ENCODE data around the gene OPCML. TPM values are rescaled to one million over a fixed set of nuclear protein-coding genes. Genes with fewer than 3 reads are reported as not detected.

The OPCML gene
- total RNA-seq, 1 experiment from 2014 or later: not detected

DNA sequence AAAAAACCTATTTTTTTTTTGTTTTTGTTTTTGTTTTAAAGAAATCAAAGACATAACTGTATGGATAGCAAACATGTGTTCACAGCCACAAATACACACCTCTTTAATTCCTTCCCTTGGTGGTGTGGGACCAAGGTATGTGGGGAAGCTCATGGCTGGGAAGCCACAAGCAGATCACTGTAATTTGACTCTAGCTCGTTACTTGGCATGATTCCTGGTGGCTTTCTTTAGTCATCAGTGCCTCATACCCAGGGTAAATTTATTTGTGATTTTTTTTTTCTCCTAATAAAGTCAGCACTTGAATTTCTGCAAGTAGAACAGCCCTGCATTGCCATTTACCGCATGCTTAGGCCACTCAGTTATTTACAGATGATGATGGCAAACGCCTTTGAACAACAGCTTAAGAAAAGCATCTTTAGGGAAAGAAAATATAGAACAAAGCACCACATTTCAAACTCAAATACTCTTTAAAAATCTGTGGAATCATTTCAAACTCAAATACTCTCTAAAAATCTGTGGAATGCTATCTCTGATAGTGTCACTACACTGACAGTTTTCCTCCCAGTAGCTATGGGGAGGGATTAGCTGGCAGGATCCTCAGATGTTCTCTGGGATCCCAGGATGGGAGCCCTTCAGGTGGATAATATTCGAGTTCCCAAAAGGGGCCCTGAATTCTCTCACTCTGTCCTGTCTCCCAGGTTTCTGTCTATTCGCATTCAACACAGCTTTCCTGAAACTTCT lies 687.2 kb downstream of the OPCML start:
- CTCF ChIA-PET: no interaction called here
- DNase-seq: no peak
- H3K9me3 Mint-ChIP-seq (ENCODE audit: unreplicated experiment): no peaks in the 10 kb centered on the region
- no peak overlapping the region for H3K4me3 Mint-ChIP-seq (ENCODE audit: unreplicated experiment)
- H3K27me3 Mint-ChIP-seq (ENCODE audit: insufficient read depth, unreplicated experiment): peaks cover 12% of the 10 kb centered on the region
- no peaks in the 10 kb centered on the region for H3K36me3 ChIP-seq (ENCODE audit: control insufficient read depth, insufficient read depth, low read length)
- H3K9me3 ChIP-seq: no peaks in the 10 kb centered on the region; the same call in 1 of the 2 replicates
- H3K4me1 ChIP-seq: no peaks in the 10 kb centered on the region
- TF ChIP-seq, protein P1, sequence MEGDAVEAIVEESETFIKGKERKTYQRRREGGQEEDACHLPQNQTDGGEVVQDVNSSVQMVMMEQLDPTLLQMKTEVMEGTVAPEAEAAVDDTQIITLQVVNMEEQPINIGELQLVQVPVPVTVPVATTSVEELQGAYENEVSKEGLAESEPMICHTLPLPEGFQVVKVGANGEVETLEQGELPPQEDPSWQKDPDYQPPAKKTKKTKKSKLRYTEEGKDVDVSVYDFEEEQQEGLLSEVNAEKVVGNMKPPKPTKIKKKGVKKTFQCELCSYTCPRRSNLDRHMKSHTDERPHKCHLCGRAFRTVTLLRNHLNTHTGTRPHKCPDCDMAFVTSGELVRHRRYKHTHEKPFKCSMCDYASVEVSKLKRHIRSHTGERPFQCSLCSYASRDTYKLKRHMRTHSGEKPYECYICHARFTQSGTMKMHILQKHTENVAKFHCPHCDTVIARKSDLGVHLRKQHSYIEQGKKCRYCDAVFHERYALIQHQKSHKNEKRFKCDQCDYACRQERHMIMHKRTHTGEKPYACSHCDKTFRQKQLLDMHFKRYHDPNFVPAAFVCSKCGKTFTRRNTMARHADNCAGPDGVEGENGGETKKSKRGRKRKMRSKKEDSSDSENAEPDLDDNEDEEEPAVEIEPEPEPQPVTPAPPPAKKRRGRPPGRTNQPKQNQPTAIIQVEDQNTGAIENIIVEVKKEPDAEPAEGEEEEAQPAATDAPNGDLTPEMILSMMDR (IDR thresholded peaks at IDR 0.05; ENCODE audit: insufficient read depth in 1 of 2, low read depth in 1 of 2, low read length in 1 of 2, severe bottlenecking in 1 of 2, unreplicated experiment in 1 of 2): no peak
- no peaks in the 10 kb centered on the region for H3K27me3 ChIP-seq (replicated peaks; ENCODE audit: control insufficient read depth, insufficient read depth, low read length)
- no peaks in the 10 kb centered on the region for H3K4me1 Mint-ChIP-seq (ENCODE audit: low read depth, unreplicated experiment)
- no peak overlapping the region for H3K4me3 ChIP-seq (ENCODE audit: low read depth, low read length)
- no TSS peak for BruUV-seq (replicated peaks)
- H3K27ac Mint-ChIP-seq (ENCODE audit: unreplicated experiment): no peak overlapping the region
- intact Hi-C loops (cut with micrococcal nuclease; ENCODE audit: unreplicated experiment): no loop called here
- POLR2A ChIA-PET: no interaction called here
- no peaks in the 10 kb centered on the region for H3K36me3 Mint-ChIP-seq (ENCODE audit: insufficient read depth, unreplicated experiment)

DNA sequence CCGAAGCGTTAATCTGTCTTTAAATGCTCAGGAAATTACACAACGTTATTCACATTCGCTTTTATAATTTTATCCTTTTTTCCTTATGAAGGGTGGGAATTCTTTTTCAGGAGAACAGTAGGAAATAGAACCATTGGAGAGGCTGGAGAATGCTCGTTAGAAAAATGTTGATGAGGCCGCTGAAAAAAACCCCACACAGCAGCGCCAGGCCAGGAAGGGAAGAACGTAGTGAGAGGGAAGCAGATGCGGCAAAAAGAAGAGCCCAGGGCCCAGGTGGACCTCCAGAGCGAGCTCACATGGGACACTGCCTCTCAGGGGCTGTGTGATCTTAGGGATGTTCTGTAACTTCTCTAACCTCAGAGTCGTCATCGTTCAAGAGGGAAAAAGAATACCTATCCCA lies 691.6 kb downstream of the OPCML start:
- Mint-ChIP-seq H3K4me3 (ENCODE audit: unreplicated experiment) (no peak overlapping the region), H3K27ac (ENCODE audit: unreplicated experiment) (no peak overlapping the region), H3K27me3 (ENCODE audit: insufficient read depth, unreplicated experiment) (peaks cover 15% of the 10 kb centered on the region), H3K4me1 (ENCODE audit: low read depth, unreplicated experiment) (no peaks in the 10 kb centered on the region), H3K9me3 (ENCODE audit: unreplicated experiment) (peaks cover 11% of the 10 kb centered on the region), H3K36me3 (ENCODE audit: insufficient read depth, unreplicated experiment) (no peaks in the 10 kb centered on the region)
- intact Hi-C loops (cut with micrococcal nuclease; ENCODE audit: unreplicated experiment): no loop called here
- Histone ChIP-seq H3K9me3 (no peaks in the 10 kb centered on the region), H3K4me1 (no peaks in the 10 kb centered on the region), H3K27me3 (replicated peaks; ENCODE audit: control insufficient read depth, insufficient read depth, low read length) (no peaks in the 10 kb centered on the region), H3K4me3 (ENCODE audit: low read depth, low read length) (no peak overlapping the region), H3K36me3 (ENCODE audit: control insufficient read depth, insufficient read depth, low read length) (no peaks in the 10 kb centered on the region)
- DNase-seq: no peak
- TF ChIP-seq, protein P1 (IDR thresholded peaks at IDR 0.05; ENCODE audit: insufficient read depth in 1 of 2, low read depth in 1 of 2, low read length in 1 of 2, severe bottlenecking in 1 of 2, unreplicated experiment in 1 of 2): no peak
- BruUV-seq (replicated peaks): no TSS peak
- POLR2A ChIA-PET: no interaction called here
- CTCF ChIA-PET: no interaction called here

DNA sequence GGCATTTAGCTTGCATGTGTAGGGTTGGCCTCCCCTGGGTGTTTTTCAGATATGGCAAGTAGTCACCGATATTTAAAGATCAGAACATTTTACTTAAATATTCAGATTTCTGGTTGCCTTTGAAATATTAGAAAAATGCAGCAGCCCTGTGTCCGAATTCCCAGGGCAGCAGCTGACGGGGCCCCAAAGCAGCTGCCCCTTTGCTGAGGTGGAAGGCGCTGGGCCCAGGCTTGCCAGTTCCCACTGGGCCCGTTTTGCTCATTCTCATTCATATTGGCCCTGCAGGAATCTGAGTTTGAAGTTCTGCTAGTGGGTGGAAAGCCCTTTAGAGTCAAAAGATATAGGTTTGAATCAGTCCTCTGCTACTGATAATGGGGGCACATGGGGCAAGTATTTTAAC lies 692.1 kb downstream of the OPCML start:
- Histone ChIP-seq H3K36me3 (ENCODE audit: control insufficient read depth, insufficient read depth, low read length) (no peaks in the 10 kb centered on the region), H3K9me3 (no peaks in the 10 kb centered on the region), H3K4me3 (ENCODE audit: low read depth, low read length) (no peak overlapping the region), H3K4me1 (no peaks in the 10 kb centered on the region), H3K27me3 (replicated peaks; ENCODE audit: control insufficient read depth, insufficient read depth, low read length) (no peaks in the 10 kb centered on the region)
- peaks cover 11% of the 10 kb centered on the region for H3K9me3 Mint-ChIP-seq (ENCODE audit: unreplicated experiment)
- peaks cover 15% of the 10 kb centered on the region for H3K27me3 Mint-ChIP-seq (ENCODE audit: insufficient read depth, unreplicated experiment)
- no peak overlapping the region for H3K4me3 Mint-ChIP-seq (ENCODE audit: unreplicated experiment)
- H3K27ac Mint-ChIP-seq (ENCODE audit: unreplicated experiment): no peak overlapping the region
- H3K36me3 Mint-ChIP-seq (ENCODE audit: insufficient read depth, unreplicated experiment): no peaks in the 10 kb centered on the region
- H3K4me1 Mint-ChIP-seq (ENCODE audit: low read depth, unreplicated experiment): no peaks in the 10 kb centered on the region
- CTCF ChIA-PET: no interaction called here
- POLR2A ChIA-PET: no interaction called here
- TF ChIP-seq, protein P1 (IDR thresholded peaks at IDR 0.05; ENCODE audit: insufficient read depth in 1 of 2, low read depth in 1 of 2, low read length in 1 of 2, severe bottlenecking in 1 of 2, unreplicated experiment in 1 of 2): no peak
- DNase-seq: no peak
- no TSS peak for BruUV-seq (replicated peaks)
- intact Hi-C loops (cut with micrococcal nuclease; ENCODE audit: unreplicated experiment): no loop called here
